Measurements from ENCODE around the gene HLF. TPM values are rescaled to one million over a fixed set of nuclear protein-coding genes. Genes with fewer than 3 reads are reported as not detected.

HLF gene
- total and polyA plus RNA-seq, 10 of the 15 experiments (the other 5 are each of a cell fraction or from before 2014, with no cell fraction given) = 0.01 to 0.33 (median 0.20) TPM; not detected in 3

DNA sequence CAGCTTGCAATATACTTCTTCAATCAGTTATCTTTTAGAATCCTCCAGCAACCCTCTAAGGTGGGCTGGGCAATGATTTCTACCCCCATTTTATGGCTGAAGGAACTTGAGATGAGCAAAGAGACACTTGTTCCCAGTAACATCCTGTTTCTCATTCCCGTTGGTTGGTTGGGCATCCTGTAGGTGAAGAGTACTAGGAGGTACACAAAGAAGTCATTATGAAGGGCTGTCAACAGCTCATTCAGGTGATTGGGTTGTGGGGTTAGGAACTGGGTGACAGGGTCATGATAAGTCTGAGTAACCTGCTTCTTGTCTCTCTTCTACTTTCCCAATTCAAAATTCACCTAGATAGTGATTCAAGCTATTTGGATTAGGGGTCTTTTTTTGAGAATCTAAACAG lies 80.4 kb downstream of the HLF start:
- no peaks in the 10 kb centered on the region for H3K4me1 ChIP-seq (ENCODE audit: control insufficient read depth, insufficient read depth, low read length)
- H2AFZ ChIP-seq (ENCODE audit: control insufficient read depth, low read depth, low read length) = no peak overlapping the region
- POLR2A ChIA-PET = no interaction called here
- SMC1A ChIA-PET (ENCODE audit: uncharacterized antibody, unreplicated experiment) = interaction anchor here (0.6 to 1.9 kb wide), 4 partner anchors 11 to 351 kb away, joined by 3 to 7 read pairs (median 3); no protein-coding TSS in a partner anchor
- RAD21 ChIA-PET (ENCODE audit: unreplicated experiment) = no interaction called here
- ATAC-seq = no peak
- H3K79me2 ChIP-seq (ENCODE audit: control insufficient read depth, insufficient read depth, low read length) = no peaks in the 10 kb centered on the region
- no peaks in the 10 kb centered on the region for H3K36me3 ChIP-seq (ENCODE audit: control insufficient read depth in 2 of 2, insufficient read depth in 2 of 2, low read length in 1 of 2)
- no peak overlapping the region for H3K9ac ChIP-seq (ENCODE audit: control insufficient read depth, insufficient read depth, low read length)
- intact Hi-C loops (cut with micrococcal nuclease; ENCODE audit: unreplicated experiment) (no loop called here), in situ Hi-C loops (cut with MboI) (no loop called here)
- no peaks in the 10 kb centered on the region for H3K9me3 ChIP-seq (replicated peaks; ENCODE audit: control insufficient read depth, insufficient read depth, low read length)
- H3K27me3 ChIP-seq (replicated peaks in 1 of 2; ENCODE audit: control insufficient read depth in 2 of 2, insufficient read depth in 2 of 2, low read length in 1 of 2) = no peaks in the 10 kb centered on the region
- no peaks in the 10 kb centered on the region for H4K20me1 ChIP-seq (ENCODE audit: control insufficient read depth, insufficient read depth)
- TF ChIP-seq KLF5 (IDR thresholded peaks at IDR 0.05; ENCODE audit: partially characterized antibody) (no peak), MYB (IDR thresholded peaks at IDR 0.05; ENCODE audit: borderline replicate concordance, low read depth, low read length) (no peak)
- no peak overlapping the region for H3K27ac ChIP-seq (ENCODE audit: control insufficient read depth, insufficient read depth)
- CTCF ChIA-PET = interaction anchor here (0.6 to 8.6 kb wide), 4 partner anchors 51 to 1119 kb away, joined by 3 to 95 read pairs (median 4); no protein-coding TSS in a partner anchor
- WGBS (ENCODE audit: insufficient coverage, insufficient replicate concordance, low lambda C conversion rate, missing lambda C conversion rate) = 0% methylated on average over 1 of the region's 1 CpG
- no peak overlapping the region for H3K4me2 ChIP-seq (ENCODE audit: control insufficient read depth, insufficient read depth)
- DNase-seq (ENCODE audit: low read depth, low spot score) = no peak
- no TSS peak for BruUV-seq (replicated peaks)
- H3K4me3 ChIP-seq = no peak overlapping the region
- FAIRE-seq = no peak

DNA sequence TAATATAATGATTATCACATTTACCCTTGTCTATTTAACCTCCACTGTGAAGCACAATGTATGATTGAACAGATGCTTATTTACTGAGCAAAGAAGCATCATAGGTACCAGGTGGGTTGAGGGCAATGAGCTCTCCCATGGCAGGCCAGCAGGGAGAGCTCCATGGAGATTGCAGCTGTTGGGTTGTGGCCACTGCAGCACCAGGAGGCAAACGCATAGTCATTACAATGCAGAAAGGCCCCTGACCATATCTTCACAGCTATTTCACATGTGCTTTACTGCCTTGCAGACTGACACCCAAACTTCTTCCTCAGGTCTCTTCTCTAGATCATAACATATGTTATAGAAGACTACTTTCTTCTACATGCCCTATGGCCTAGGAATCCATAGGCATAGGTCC lies 81.9 kb downstream of the HLF start:
- Histone ChIP-seq H3K4me3 (no peak overlapping the region), H3K79me2 (ENCODE audit: control insufficient read depth, insufficient read depth, low read length) (no peaks in the 10 kb centered on the region), H3K4me2 (ENCODE audit: control insufficient read depth, insufficient read depth) (no peak overlapping the region), H2AFZ (ENCODE audit: control insufficient read depth, low read depth, low read length) (no peak overlapping the region), H3K9ac (ENCODE audit: control insufficient read depth, insufficient read depth, low read length) (no peak overlapping the region), H4K20me1 (ENCODE audit: control insufficient read depth, insufficient read depth) (no peaks in the 10 kb centered on the region), H3K4me1 (ENCODE audit: control insufficient read depth, insufficient read depth, low read length) (no peaks in the 10 kb centered on the region), H3K9me3 (replicated peaks; ENCODE audit: control insufficient read depth, insufficient read depth, low read length) (no peaks in the 10 kb centered on the region), H3K36me3 (ENCODE audit: control insufficient read depth in 2 of 2, insufficient read depth in 2 of 2, low read length in 1 of 2) (no peaks in the 10 kb centered on the region), H3K27me3 (replicated peaks in 1 of 2; ENCODE audit: control insufficient read depth in 2 of 2, insufficient read depth in 2 of 2, low read length in 1 of 2) (no peaks in the 10 kb centered on the region), H3K27ac (ENCODE audit: control insufficient read depth, insufficient read depth) (no peak overlapping the region)
- intact Hi-C loops (cut with micrococcal nuclease; ENCODE audit: unreplicated experiment) = no loop called here
- in situ Hi-C loops (cut with MboI) = no loop called here
- ChIA-PET SMC1A (ENCODE audit: uncharacterized antibody, unreplicated experiment) (interaction anchor here (1.5 to 3.1 kb wide), 4 partner anchors 9 to 354 kb away, joined by 3 to 27 read pairs (median 14); no protein-coding TSS in a partner anchor), RAD21 (ENCODE audit: unreplicated experiment) (interaction anchor here (1.6 to 3.2 kb wide), 2 partner anchors 49 to 353 kb away, joined by 4 to 26 read pairs; no protein-coding TSS in a partner anchor), CTCF (interaction anchor here (0.6 to 8.6 kb wide), 5 partner anchors 10 to 355 kb away, joined by 3 to 95 read pairs (median 9); no protein-coding TSS in a partner anchor), POLR2A (no interaction called here)
- FAIRE-seq = no peak
- no peak for ATAC-seq
- no peak for DNase-seq (ENCODE audit: low read depth, low spot score)
- WGBS (ENCODE audit: insufficient coverage, insufficient replicate concordance, low lambda C conversion rate, missing lambda C conversion rate) = 0% methylated on average over 1 of the region's 1 CpG
- BruUV-seq (replicated peaks) = no TSS peak
- TF ChIP-seq SREBF1 (IDR thresholded peaks at IDR 0.05; ENCODE audit: low read length) = no peak
- no peak for TF ChIP-seq SIN3A (IDR thresholded peaks at IDR 0.05; ENCODE audit: low read depth, low read length)
- no peak for TF ChIP-seq SPI1 (IDR thresholded peaks at IDR 0.05; ENCODE audit: borderline replicate concordance, insufficient read depth, low read depth, low read length)
- TF ChIP-seq TCF12 (IDR thresholded peaks at IDR 0.05; ENCODE audit: low read depth, low read length) = no peak
- TF ChIP-seq MTA2 (IDR thresholded peaks at IDR 0.05; ENCODE audit: low read depth) = no peak
- TF ChIP-seq GABPA (IDR thresholded peaks at IDR 0.05; ENCODE audit: low read depth) = no peak
- TF ChIP-seq STAT3 (IDR thresholded peaks at IDR 0.05; ENCODE audit: low read depth, low read length) = no peak
- TF ChIP-seq SRF (IDR thresholded peaks at IDR 0.05; ENCODE audit: low read depth in 2 of 2, low read length in 2 of 2) = no peak
- no peak for TF ChIP-seq RB1 (IDR thresholded peaks at IDR 0.05; ENCODE audit: borderline replicate concordance)
- TF ChIP-seq NR2C1 (IDR thresholded peaks at IDR 0.05) = no peak
- TF ChIP-seq NR2F1 (conservative IDR thresholded peaks at IDR 0.05) = no peak
- no peak for TF ChIP-seq JUNB (IDR thresholded peaks at IDR 0.05)
- no peak for TF ChIP-seq TCF3 (IDR thresholded peaks at IDR 0.05; ENCODE audit: borderline replicate concordance, insufficient read depth, low read depth, low read length)
- no peak for TF ChIP-seq TCF7 (IDR thresholded peaks at IDR 0.05; ENCODE audit: borderline replicate concordance)
- no peak for TF ChIP-seq ETV6 (conservative IDR thresholded peaks at IDR 0.05 in 1 of 2, IDR thresholded peaks at IDR 0.05 in 1 of 2; ENCODE audit: borderline replicate concordance in 1 of 2, low read depth in 1 of 2)
- TF ChIP-seq, protein P1, sequence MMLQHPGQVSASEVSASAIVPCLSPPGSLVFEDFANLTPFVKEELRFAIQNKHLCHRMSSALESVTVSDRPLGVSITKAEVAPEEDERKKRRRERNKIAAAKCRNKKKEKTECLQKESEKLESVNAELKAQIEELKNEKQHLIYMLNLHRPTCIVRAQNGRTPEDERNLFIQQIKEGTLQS (IDR thresholded peaks at IDR 0.05; ENCODE audit: borderline replicate concordance, extremely low read depth, low read depth, low read length) = no peak
- TF ChIP-seq KDM1A (IDR thresholded peaks at IDR 0.05; ENCODE audit: borderline replicate concordance) = no peak
- no peak for TF ChIP-seq SUZ12 (IDR thresholded peaks at IDR 0.05; ENCODE audit: unreplicated experiment)

Measured in GM12878 (cell line).